ENCODE data around the gene CTRB1.
A peak's percentile ranks its signal among the peaks of the same experiment; 100 is the strongest.
"Not testable (repeated sequence)": the region's sequence is repeated elsewhere in the genome, so short reads cannot be mapped to it uniquely, and the experiment has no call there.

The CTRB1 gene

GRCh38 chr16:75204905-75205304, 13.9 kb upstream of the CTRB1 start:
- not testable (repeated sequence) for DNase-seq

GRCh38 chr16:75205438-75205837, 13.3 kb upstream of the CTRB1 start:
- not testable (repeated sequence) for DNase-seq

- not testable (repeated sequence) for DNase-seq
Observed at GRCh38 chr16:75205961-75206748, 12.6 kb upstream of the CTRB1 start.

GRCh38 chr16:75206749-75207451, 11.9 kb upstream of the CTRB1 start, which contains the start of gene CTRB2:
TSS of gene CTRB2 (minus strand) at chr16:75207161. CDS start at chr16:75207141, 20 bp downstream.
- no peak for DNase-seq

- DNase-seq, result no peak
Observed at GRCh38 chr16:75207831-75208230, 11.0 kb upstream of the CTRB1 start.

- no peak for DNase-seq
Observed at GRCh38 chr16:75208242-75208825, 10.5 kb upstream of the CTRB1 start.

GRCh38 chr16:75208861-75209505, 9.8 kb upstream of the CTRB1 start:
- no peak for DNase-seq

- not testable (repeated sequence) for DNase-seq
Observed at GRCh38 chr16:75209514-75209913, 9.3 kb upstream of the CTRB1 start.

GRCh38 chr16:75209944-75210343, 8.8 kb upstream of the CTRB1 start:
- no peak for DNase-seq

- DNase-seq, result not testable (repeated sequence)
Observed at GRCh38 chr16:75211286-75211685, 7.5 kb upstream of the CTRB1 start.

- DNase-seq, result no peak
Observed at GRCh38 chr16:75216127-75216526, 2.7 kb upstream of the CTRB1 start.

GRCh38 chr16:75216576-75216975, 2.2 kb upstream of the CTRB1 start:
- DNase-seq, result no peak

- DNase-seq, result no peak
Observed at GRCh38 chr16:75217389-75217851, 1.4 kb upstream of the CTRB1 start.

- DNase-seq, result no peak
Observed at GRCh38 chr16:75219088-75219487, 300 bp downstream of the CTRB1 start.

GRCh38 chr16:75219838-75220237, 1.1 kb downstream of the CTRB1 start:
- no peak for DNase-seq

GRCh38 chr16:75222271-75222783, 3.5 kb downstream of the CTRB1 start:
- no peak for DNase-seq

GRCh38 chr16:75223129-75223528, 4.3 kb downstream of the CTRB1 start:
- DNase-seq, result not testable (repeated sequence)

GRCh38 chr16:75224306-75225082, 5.7 kb downstream of the CTRB1 start:
- no peak for DNase-seq

- DNase-seq, result peak; percentile 22
Observed at GRCh38 chr16:75225092-75225491, 6.3 kb downstream of the CTRB1 start.

- no peak for DNase-seq
Observed at GRCh38 chr16:75225678-75226515, 7.1 kb downstream of the CTRB1 start.

Measured in fibroblast of skin of right biceps (primary cell).